Measurements from ENCODE around the gene SCAPER. TPM values are rescaled to one million over a fixed set of nuclear protein-coding genes. Genes with fewer than 3 reads are reported as not detected.

Gene SCAPER
- total and polyA plus RNA-seq, 10 of the 15 experiments (the other 5 are each of a cell fraction or from before 2014, with no cell fraction given), result 1.0 to 7.7 (median 3.9) TPM

DNA sequence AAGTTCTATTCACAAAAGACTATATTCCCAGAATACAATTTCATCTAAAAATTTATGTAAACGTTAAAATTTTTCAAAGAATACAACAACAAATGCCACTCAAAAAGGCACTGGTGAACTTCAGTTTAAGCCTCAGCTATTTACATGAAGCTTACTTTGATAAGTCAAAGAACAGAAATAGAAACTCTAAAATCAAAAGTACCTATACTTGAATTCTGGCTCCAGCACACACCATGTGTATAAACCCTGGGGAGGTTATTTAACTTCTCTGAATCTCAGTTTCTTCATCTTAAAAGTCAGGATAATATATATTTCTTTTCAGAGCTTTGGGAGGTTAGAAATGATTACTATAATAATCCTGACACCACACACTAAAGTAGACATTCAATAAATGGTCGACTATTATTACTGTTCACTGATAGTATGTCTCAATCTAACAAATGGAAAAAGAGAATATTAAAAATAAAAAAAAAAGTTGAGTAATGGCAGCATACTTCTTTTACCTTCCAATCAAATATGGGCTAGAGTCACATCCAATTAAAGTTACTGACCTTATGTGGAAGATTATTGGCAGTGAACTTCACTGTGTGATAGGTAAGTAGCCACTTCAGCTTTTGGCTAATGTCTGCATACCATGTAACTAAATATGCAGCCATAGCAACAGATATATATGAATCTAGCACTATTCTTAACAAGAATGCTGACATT lies 320.1 kb downstream of the SCAPER start:
- ATAC-seq (no peak), DNase-seq (ENCODE audit: low read depth, low spot score) (no peak), FAIRE-seq (no peak)
- 56% methylated on average over 2 of the region's 2 CpGs for WGBS (ENCODE audit: insufficient coverage, insufficient replicate concordance, low lambda C conversion rate, missing lambda C conversion rate)
- POLR2A ChIA-PET, result no interaction called here
- Histone ChIP-seq H4K20me1 (ENCODE audit: control insufficient read depth, insufficient read depth) (no peaks in the 10 kb centered on the region), H3K9me3 (replicated peaks; ENCODE audit: control insufficient read depth, insufficient read depth, low read length) (peaks cover 6% of the 10 kb centered on the region; the same call in 2 of the 3 replicates), H3K27ac (ENCODE audit: control insufficient read depth, insufficient read depth) (no peak overlapping the region), H3K4me1 (ENCODE audit: control insufficient read depth, insufficient read depth, low read length) (no peaks in the 10 kb centered on the region), H3K4me2 (ENCODE audit: control insufficient read depth, insufficient read depth) (no peak overlapping the region), H3K79me2 (ENCODE audit: control insufficient read depth, insufficient read depth, low read length) (no peaks in the 10 kb centered on the region), H2AFZ (ENCODE audit: control insufficient read depth, low read depth, low read length) (no peak overlapping the region), H3K27me3 (replicated peaks in 1 of 2; ENCODE audit: control insufficient read depth in 2 of 2, insufficient read depth in 2 of 2, low read length in 1 of 2) (no peaks in the 10 kb centered on the region; a peak in 1 of 4 replicates), H3K9ac (ENCODE audit: control insufficient read depth, insufficient read depth, low read length) (no peak overlapping the region), H3K4me3 (no peak overlapping the region), H3K36me3 (ENCODE audit: control insufficient read depth in 2 of 2, insufficient read depth in 2 of 2, low read length in 1 of 2) (no peaks in the 10 kb centered on the region)
- CTCF ChIA-PET, result no interaction called here
- in situ Hi-C loops (cut with MboI) (no loop called here), intact Hi-C loops (cut with micrococcal nuclease; ENCODE audit: unreplicated experiment) (no loop called here)
- no TSS peak for BruUV-seq (replicated peaks)
- RAD21 ChIA-PET (ENCODE audit: unreplicated experiment), result no interaction called here
- SMC1A ChIA-PET (ENCODE audit: uncharacterized antibody, unreplicated experiment), result no interaction called here
- TF ChIP-seq CREM (IDR thresholded peaks at IDR 0.05; ENCODE audit: low read depth) (no peak), E2F8 (IDR thresholded peaks at IDR 0.05; ENCODE audit: low read depth, partially characterized antibody) (no peak), NFYA (IDR thresholded peaks at IDR 0.05; ENCODE audit: borderline replicate concordance, low read depth, low read length) (no peak), SMC3 (IDR thresholded peaks at IDR 0.05; ENCODE audit: borderline replicate concordance, low read length) (no peak), SPI1 (IDR thresholded peaks at IDR 0.05; ENCODE audit: borderline replicate concordance, insufficient read depth, low read depth, low read length) (no peak), MTA3 (IDR thresholded peaks at IDR 0.05; ENCODE audit: borderline replicate concordance, low read length) (no peak), ZNF622 (IDR thresholded peaks at IDR 0.05) (no peak), NFXL1 (IDR thresholded peaks at IDR 0.05; ENCODE audit: borderline replicate concordance) (no peak), EGR1 (IDR thresholded peaks at IDR 0.05; ENCODE audit: borderline replicate concordance in 1 of 2, low read depth in 2 of 2, low read length in 2 of 2) (no peak), RFX5 (IDR thresholded peaks at IDR 0.05; ENCODE audit: low read depth, low read length) (no peak), IRF4 (IDR thresholded peaks at IDR 0.05; ENCODE audit: low read depth, low read length) (no peak), ATF7 (IDR thresholded peaks at IDR 0.05; ENCODE audit: low read depth) (no peak), ZNF217 (IDR thresholded peaks at IDR 0.05) (no peak)
- TF ChIP-seq, protein P1, sequence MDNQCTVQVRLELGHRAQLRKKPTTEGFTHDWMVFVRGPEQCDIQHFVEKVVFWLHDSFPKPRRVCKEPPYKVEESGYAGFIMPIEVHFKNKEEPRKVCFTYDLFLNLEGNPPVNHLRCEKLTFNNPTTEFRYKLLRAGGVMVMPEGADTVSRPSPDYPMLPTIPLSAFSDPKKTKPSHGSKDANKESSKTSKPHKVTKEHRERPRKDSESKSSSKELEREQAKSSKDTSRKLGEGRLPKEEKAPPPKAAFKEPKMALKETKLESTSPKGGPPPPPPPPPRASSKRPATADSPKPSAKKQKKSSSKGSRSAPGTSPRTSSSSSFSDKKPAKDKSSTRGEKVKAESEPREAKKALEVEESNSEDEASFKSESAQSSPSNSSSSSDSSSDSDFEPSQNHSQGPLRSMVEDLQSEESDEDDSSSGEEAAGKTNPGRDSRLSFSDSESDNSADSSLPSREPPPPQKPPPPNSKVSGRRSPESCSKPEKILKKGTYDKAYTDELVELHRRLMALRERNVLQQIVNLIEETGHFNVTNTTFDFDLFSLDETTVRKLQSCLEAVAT (IDR thresholded peaks at IDR 0.05), result no peak
- TF ChIP-seq, protein P2, sequence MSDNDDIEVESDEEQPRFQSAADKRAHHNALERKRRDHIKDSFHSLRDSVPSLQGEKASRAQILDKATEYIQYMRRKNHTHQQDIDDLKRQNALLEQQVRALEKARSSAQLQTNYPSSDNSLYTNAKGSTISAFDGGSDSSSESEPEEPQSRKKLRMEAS (IDR thresholded peaks at IDR 0.05; ENCODE audit: low read depth, low read length), result no peak
- TF ChIP-seq, protein P3, sequence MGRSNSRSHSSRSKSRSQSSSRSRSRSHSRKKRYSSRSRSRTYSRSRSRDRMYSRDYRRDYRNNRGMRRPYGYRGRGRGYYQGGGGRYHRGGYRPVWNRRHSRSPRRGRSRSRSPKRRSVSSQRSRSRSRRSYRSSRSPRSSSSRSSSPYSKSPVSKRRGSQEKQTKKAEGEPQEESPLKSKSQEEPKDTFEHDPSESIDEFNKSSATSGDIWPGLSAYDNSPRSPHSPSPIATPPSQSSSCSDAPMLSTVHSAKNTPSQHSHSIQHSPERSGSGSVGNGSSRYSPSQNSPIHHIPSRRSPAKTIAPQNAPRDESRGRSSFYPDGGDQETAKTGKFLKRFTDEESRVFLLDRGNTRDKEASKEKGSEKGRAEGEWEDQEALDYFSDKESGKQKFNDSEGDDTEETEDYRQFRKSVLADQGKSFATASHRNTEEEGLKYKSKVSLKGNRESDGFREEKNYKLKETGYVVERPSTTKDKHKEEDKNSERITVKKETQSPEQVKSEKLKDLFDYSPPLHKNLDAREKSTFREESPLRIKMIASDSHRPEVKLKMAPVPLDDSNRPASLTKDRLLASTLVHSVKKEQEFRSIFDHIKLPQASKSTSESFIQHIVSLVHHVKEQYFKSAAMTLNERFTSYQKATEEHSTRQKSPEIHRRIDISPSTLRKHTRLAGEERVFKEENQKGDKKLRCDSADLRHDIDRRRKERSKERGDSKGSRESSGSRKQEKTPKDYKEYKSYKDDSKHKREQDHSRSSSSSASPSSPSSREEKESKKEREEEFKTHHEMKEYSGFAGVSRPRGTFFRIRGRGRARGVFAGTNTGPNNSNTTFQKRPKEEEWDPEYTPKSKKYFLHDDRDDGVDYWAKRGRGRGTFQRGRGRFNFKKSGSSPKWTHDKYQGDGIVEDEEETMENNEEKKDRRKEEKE (IDR thresholded peaks at IDR 0.05), result no peak

All from GM12878 (cell line).